Inflammatory macrophage treated with lipopolysaccharide for 1 hour (primary cell): ENCODE measurements around the gene CCBE1.
A peak's percentile ranks its signal among the peaks of the same experiment; 100 is the strongest.
"Not testable (repeated sequence)": the region's sequence is repeated elsewhere in the genome, so short reads cannot be mapped to it uniquely, and the experiment has no call there.

Experiments
- DNase-seq, 2 donors: peaks; one replicate each; pipeline ENCODE4 v3.0.0-alpha.2; 2020 to 2022

The CCBE1 gene

DNA sequence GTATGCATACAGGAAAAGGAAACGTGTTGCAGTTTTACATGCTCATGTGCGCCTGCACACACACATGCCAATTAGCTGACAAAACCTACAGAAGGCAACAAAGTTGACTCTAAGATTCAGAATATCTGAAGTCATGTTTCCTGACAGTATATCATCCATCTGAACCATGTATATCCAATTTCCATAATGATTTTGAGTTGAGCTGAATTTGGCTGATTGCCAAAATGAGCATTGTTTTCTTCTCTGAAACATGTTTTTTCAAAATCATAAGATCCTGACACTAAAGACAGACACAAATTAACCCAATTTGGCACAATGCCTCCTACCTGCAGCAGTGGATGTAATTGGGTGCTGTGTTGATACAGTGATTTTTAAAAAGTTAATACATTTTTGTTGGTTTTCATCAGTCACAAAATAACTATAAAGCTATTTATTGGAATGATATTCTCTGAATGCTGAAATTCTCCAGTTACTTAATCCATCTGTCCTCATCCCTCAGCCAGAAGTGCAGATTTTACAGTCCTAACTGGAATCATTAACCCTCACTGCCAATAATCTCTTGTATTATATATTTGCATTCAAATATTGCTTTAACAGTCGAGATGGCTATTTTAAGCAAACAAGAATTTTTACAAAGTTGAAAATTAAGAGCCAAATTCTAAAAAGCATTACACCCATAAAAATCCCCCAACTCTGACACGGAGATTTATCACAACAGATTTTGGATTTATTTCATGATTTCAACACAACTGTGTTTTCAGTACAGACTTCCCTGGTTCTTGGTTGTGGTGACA, 176.5 kb downstream of the CCBE1 start:
- no peak for DNase-seq

DNA sequence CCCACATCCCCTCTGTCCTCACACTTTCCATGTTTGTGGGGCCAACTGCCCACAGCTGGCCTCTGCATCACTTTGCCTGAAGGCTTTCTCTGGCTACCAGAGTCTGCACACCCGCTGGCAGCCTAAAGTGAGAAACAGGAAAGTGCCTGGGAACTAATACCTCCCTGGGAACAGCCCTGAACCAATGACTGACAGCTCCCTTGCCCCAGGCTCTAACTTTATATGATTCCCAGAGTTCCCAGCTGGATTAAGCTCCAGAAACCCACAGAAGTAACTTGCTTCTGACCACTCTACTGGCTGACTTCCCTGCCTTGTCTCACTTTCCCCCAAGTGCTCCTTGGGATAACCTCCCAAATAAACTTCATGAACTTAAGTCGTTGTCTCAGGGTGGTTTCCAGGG, 178.5 kb downstream of the CCBE1 start:
- no peak for DNase-seq

DNA sequence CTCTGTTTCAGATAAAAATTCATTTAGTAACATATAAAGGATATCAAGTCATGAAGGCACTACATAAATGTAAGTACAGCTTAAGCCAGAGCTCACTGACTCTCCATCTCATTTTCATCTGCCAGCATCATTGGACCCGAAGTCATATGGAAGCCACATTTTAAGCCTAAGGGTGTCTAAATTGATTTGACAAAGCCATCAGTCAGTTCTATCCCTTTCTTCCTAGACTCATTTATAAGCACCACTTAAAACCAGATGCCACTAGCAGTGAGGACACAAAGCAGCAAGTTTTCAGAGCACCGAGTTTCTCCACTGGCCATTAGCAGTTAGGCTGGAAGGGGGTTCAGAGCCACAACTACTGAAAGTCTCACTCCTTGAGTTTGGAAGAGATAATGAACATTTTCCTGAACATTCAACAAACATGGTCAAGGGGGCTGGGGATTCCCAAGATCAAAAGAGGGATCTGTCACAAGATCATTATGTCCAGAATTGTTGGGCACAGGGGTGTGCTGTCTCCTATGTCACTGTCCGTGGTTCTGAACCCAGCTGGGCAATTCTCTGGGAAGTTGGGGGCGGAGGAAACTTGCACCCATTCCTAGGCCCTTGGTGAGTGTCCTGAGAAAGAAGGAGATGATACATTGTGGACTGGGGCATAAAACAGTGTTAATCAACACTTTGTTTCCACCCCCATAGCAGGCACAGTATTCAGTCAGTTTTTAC, 179.6 kb downstream of the CCBE1 start:
- DNase-seq: no peak

DNA sequence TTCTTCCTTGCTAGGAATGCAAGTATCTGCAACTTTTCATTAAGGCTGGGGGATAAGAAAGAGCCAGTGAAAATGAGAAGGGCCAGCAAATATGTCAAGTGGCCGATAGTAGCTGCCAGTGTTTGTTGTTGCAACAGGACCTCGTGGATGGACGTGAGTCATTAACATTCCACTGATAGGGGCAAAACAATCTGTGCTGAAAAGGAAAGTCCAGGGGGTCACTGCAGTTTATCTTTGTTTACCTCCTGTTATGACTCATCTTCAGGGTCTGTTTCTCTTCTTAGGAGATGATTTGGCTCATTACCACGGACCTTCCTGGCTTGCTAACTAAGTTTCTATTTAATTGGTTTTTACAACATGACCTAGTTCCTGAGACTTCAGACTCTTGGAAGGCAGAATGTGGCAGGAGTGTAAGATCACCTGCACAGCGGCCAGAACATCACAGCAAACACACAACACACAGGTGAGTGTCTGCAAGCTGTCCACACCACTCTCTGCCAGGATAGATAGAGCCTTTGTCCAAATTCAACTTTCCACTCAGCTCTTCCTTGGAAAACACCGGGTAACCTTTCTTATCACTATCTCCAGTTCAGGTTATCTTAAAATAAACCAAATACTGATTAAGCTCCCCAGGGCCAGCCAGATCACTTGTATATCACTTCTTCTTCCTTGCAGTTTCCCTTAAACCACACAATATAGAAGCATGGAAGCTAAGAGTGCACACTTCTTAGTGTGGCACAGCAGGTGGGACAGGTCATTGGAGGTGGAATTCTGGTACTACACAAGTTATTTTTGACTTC, 180.7 kb downstream of the CCBE1 start:
- DNase-seq: peak in 1 of 2 donors; percentile 0

DNA sequence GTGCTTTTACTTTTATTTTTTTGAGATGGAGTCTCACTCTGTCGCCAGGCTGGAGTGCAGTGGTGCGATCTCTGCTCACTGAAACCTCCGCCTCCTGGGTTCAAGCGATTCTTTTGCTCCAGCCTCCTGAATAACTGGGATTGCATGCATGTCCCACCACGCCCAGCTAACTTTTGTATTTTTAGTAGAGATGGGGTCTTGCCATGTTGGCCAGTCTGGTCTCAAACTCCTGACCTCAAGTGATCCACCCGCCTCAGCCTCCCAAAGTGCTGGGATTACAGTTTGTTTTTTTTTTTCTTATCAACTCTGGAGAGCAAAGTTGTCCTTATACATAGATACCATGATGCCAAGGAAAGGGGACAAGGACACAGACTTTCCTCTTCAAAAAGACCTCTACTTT, 181.3 kb downstream of the CCBE1 start:
- DNase-seq: not testable (repeated sequence)

DNA sequence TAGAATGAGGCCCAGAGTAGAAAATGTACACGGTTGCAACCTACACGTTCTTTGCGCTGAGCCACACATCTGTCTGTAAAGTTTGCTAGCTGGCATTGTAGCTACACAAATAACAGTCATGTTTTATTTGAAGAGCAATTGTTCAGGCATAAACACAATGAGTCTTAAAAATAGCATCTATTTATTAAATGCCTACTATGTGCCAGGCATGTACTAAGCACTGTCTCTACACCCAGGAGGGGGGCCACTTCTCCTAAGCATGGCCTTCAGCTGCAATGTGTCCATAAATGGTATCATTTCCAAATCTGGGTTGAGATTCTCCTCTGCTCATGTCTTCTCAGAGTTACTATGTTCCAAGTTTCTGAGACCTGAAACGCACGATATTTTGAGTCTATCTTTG, 182.1 kb downstream of the CCBE1 start:
- no peak for DNase-seq

DNA sequence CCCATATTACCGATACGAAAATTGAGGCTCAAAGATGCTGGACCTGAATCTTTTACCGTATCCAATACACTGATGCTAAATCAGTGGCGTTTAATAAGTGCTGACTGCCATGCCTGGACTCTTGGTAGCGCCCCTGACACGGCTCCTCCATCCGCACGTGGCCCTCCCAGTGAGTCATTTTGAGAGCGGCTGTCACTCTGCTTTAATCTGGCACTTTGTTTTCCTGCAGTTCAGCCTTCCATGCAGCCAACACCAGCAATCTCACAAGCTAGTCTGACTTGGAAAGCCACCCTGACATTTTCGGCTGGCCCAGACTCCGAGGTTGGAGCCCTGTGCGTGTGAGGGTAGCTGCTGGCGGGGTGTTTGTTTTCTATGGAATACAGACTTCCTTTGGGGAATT, 183.0 kb downstream of the CCBE1 start:
- DNase-seq: no peak

DNA sequence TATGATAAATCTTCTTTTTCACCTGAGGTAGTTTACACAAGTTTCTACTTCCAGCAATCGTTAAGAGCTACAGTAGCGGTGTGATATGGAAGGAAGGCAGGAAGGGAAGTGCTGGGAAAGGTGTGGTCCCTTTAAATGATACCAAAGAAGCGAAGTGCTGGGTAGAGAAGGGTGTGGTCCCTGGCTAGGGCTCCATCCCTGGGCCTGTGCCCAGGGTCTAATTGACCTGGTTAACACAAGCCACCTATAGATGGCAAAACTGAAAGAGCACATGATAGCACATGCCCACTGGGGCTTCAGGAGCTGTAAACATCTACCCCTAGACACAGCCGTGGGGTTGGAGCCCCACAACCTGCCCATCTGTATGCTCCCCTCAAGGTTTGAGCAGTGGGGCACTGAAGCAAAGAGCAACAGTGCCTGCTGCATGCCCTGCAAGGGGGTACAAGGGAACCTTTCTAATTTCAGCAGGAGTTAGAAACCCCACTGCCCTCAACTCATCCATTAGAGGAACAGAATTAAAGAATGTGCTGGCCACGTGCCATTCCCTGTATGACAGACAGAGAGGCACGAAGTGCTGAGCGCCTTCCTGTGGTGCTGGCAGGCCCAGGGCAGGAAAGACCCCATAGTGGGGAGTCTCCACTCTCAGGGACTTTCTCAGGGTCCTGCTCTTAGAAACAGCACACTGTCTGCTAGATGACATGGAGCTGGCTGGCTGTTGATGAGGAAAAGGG, 185.0 kb downstream of the CCBE1 start:
- no peak for DNase-seq

DNA sequence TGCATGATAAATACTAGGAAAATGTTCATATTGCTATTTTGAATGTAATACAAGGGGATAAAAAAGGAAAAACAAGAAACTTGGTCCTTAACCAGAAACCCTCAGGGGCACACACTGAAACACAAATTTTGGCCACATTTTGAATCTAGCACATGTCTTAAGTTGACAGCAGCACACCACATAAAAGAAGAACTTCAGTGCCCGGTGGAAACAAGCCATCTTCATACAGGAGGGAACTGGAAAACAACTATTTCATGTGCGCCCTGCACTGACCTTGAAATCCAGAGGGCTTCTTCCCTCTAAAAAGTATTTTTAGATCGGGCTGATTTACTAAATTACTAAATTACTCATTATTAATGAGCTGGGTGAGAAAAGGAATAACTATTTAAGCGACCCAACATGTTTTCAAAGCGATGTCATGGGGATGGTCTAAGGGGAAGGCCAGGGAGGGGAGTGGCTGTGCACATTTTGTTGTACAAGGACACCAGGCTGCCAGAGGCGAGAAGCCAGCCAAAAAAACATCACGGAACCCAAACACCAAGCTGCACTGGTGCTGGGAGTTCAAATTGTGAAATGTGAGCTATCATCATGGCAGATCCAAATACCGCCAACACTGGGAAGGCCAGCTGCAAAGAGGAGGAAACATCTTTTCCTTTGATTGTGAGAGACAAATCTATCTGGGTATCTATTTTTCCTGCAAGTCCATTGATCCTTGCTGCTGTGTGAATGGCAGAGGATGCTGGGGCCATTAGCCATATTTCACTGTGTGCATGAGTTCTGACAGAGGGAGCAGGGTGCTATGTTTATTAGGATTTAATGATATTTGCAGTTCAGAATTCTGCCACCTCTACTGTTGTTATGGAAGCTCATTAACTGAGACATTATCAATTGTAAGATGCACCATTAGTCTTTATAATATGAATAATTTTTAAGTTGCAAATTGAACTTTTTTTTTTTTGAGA, 187.5 kb downstream of the CCBE1 start:
- DNase-seq: no peak

DNA sequence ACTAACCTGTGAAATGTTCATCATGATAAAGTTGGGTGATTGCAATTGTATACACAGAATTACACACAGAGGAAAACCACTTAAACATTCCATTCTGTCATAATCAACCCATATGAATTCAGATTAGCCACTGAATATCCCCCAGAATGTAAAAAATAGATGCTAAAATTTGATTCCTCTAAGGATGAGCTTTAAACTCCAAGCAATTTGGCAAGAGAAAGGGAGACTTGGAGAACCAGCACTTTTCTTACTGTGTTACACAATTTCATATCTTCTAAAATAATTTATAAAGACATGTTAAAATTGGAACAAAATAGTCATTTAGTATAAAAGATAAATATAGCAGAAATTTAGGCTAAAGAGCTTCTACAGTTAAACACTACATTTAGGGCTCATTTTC, 191.9 kb downstream of the CCBE1 start:
- DNase-seq: no peak

DNA sequence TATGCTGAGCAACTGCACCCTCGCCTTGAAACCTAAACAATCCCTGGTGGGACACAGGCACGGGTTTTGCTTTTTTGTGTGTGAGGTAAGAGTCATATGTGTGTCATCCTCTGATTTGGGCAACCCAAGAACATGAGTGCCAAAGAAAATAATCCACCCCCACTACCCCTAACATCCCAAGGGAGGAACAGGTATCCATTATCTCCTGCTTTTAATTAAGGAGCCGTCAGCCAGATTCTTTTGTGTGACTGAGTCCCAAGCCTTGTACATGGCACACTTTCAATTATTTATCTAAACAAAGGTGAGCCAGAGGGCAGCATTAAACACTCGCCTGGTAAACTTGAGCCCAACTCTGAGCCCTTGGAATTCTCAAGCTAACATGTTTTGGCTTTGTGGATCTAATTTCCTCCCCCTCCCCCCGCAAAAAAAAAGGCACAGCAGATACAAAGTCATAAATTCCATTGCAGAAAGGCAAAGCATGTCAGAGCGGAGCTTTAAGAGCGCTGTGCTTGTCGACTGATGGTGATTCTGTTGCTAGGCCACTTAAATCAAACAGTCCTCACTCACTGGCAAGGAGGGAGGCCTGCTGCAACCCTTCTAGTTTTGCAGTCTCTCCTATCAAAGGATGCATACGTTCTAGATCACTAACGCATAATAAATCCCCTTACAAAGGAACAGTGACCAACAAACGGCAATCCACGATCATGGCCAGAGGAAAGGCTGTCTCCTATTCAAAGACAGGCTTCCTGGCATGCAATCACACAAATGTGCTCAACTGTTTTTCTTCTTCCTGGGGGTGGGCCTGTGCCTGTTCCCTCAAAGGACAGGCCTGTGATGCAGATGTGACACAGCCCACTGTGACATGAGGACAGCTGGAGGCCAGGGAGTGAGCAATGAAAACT, 194.7 kb downstream of the CCBE1 start:
- no peak for DNase-seq

DNA sequence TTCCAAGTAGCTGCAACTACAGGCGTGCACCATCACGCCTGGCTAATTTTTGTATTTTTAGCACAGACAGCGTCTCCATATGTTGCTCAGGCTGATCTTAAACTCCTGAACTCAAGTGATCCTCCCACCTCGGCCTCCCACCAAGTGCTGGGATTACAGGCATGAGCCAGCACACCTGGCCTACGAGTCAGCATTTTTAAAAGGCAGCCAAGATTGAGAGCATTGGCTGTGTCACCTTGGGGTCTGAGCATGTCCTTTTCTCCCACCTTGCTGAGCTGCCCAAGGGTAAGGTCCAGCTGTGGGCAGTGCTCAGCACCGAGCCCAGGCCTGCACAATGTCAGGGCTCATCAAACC, 195.3 kb downstream of the CCBE1 start:
- DNase-seq: no peak

DNA sequence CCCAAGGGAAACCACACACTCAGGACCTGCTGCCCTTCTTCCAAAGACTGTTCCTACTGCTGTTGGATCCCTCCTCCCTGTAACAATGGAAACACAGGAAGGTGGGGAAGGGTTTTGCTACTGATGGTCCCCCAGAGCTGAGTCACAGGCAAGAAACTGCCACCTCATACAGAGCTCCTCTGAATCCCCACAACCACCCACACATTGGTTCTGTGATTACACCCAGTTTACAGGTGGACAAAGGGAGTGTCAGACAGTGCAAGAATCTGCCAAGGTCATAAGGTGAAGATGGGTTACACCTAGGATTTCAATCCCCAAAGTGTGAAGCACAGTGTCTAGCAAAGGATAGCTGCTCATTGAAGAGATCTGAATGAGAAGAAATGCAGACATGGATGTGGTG, 196.5 kb downstream of the CCBE1 start:
- no peak for DNase-seq

DNA sequence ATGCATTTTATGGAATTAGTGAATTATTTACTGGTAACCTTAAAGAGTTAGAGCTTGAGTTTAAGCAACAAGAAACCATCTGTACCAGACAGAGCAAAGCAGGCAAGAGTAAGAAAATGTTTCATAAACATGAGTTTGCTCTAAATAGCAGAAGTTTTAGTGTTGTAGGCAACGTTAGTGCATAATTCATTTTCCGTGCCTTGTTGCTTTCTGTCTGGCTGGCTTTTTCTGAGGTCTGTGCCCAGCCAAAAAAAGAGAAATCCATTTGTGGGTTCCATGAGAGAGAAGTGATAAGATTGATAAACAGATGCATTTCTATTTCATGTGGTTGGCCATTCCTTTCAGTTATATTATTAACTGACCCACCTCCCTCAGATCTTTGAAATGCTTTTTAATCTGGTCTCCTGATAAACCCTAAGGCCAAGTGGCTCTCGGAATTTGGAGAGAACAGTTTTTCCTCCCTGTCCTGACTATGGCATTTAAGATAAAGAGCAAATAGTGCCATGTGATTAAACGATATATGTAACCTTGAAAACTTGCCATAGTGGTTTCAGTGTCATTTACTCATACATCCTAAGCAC, 198.6 kb downstream of the CCBE1 start:
- no peak for DNase-seq

DNA sequence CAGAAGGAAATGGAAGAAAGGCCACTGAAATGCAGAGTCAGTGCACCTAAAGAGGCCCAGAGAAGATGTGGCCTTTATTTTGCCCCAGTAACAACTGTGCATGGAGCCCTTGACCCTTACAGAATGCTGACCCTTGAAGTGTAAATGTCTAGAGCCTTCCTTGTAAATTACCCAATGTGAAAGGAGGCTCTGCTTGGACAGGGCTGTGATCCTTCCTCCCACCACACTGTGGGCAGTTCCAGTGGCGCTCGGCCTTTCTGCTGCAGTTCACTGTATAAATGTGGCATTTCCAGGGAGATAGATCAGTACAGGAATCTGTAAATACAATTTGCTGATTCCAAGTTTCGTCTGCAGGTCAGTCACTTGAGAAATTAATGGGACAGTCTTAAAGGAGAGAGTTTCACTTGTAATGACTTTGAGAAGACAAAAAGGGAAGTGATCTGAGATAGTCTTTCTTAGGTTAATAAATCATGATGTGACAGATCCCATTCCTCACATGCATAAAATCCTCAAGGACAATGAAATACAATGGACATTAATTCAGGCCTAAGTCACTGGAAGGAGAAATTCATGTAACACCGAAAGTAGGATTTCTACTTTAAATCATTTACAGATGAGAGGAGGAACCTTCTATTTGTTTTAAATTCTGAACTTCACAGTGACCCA, 204.3 kb downstream of the CCBE1 start:
- DNase-seq: no peak

DNA sequence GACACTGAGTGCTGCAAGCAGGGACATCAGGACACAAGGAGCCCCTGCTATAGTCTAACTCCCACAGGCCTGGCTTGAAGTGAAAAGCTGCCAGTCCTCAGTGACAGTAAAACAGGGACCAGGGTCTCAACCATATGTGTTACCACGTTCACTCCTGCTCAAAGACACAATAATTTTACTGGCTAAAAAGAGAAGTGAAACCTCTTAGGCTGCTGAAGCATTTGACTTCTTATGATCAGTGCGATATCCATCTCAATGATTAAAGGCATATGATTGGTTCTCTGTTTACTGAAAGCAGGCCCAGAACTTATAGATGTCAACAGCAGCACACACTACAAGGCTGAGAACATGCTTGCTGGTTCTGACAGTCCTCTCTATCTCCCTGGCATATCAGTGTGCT, 208.3 kb downstream of the CCBE1 start:
- DNase-seq: no peak

DNA sequence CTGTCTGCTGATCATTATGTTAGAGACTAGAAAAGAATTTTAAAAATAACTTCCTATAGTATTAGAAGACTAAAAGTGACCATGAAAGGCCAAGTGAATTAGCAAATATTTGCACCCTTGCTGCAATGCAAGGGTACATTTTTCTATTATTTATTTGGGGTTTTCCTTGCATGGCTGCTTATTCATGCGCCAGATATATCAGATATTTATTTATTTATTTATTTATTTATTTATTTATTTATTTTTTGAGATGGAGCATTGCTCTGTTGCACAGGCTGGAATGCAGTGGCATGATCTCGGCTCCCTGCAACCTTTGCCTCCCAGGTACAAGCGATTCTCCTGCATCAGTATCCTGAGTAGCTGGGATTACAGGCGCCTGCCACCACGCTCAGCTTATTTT, 211.8 kb downstream of the CCBE1 start:
- DNase-seq: no peak

DNA sequence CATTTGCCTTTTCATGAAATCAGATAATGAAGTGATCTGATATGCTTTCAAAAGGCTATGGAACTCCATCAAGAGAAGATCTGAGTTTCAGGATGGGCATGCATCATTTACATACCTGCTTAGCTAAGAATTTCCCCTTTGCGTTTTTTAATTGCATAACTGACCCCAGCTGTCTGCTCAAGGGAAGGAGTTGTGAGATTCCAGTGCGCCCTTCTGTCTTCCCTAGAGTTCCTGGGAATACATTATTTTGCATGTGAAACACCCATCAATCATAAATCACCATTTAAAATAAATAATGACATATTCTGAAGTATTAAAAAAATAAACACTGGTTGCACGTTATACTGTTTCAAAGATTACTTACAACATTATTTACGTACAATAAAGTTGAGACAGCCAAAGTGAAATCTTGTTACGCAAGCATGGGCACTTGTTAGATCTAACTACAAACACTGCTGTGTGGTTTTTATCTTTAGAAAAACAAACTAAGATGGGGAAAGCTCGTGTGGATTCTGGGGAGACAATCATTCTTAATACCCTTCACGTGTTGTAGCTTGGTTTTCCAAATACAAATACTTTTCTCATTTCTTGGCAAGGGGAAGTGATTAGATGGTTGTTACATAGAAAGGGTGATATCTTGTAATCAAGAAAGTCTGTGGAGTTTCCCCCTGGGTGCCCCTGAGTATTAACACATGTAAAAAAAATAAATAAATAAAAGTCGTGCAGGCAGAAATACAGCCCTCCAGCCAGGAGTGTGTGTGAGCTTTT, 212.5 kb downstream of the CCBE1 start:
- no peak for DNase-seq

DNA sequence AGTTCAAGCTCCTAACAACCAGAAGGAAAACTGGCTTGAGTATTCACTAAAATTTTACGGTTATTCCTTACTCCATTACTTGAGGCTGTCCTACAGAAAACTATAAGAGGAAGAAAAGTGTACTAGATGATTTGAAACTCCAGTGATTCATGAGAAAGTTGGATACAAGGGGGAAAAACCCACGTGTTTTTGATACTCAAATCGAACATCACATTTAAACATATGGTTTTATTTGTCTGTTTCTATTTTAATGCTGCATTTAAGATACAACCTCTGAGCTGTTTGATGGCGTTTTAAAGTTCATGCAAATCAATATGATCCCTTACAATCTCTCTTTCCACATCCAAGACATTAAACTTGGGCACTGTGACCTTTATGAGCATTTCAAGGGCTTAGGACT, 213.1 kb downstream of the CCBE1 start:
- DNase-seq: no peak
